Vagina (tissue), 2 donors: ENCODE results near the gene SERINC1.

Experiments
- POLR2A ChIP-seq, 2 donors: fragments of 450-650 bp; IDR thresholded peaks; one replicate each; pipeline ENCODE4 v1.6.1; 2017; ENCODE audit warnings: antibody characterized with exemption in 2 of 2, mild to moderate bottlenecking in 2 of 2, moderate library complexity in 2 of 2
- TF ChIP-seq, protein P1 (sequence below), 3 experiments: fragments of 450-650 bp in 2 of 3; fragments of 200-600 bp in 1 of 3; sonication (generic) in 1 of 3; IDR thresholded peaks; one replicate each; pipeline ENCODE4 v1.5.1; 2017 to 2019; ENCODE audit warnings: antibody characterized with exemption in 3 of 3, mild to moderate bottlenecking in 2 of 3, moderate library complexity in 2 of 3

DNA sequence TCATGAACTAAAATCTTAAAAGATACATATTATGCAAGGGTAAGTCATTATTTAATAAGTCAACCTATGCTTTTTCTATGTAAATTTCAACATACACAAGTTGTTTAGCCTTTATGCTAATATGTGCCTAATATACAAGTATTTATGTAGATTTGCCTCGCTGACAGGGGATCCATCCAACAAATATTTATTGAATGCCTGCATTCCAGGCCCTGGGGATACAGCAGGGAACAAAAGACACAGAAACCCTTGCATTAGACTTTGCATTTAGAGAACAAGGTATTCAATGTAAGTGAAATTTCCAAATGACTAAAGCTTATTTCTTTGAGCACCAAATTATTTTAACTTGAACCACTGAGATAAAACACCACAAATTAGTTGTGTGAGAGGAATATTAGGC is 19.1 kb downstream of the SERINC1 start:
- TF ChIP-seq POLR2A (IDR thresholded peaks at IDR 0.05) = no peak
- TF ChIP-seq, protein P1, sequence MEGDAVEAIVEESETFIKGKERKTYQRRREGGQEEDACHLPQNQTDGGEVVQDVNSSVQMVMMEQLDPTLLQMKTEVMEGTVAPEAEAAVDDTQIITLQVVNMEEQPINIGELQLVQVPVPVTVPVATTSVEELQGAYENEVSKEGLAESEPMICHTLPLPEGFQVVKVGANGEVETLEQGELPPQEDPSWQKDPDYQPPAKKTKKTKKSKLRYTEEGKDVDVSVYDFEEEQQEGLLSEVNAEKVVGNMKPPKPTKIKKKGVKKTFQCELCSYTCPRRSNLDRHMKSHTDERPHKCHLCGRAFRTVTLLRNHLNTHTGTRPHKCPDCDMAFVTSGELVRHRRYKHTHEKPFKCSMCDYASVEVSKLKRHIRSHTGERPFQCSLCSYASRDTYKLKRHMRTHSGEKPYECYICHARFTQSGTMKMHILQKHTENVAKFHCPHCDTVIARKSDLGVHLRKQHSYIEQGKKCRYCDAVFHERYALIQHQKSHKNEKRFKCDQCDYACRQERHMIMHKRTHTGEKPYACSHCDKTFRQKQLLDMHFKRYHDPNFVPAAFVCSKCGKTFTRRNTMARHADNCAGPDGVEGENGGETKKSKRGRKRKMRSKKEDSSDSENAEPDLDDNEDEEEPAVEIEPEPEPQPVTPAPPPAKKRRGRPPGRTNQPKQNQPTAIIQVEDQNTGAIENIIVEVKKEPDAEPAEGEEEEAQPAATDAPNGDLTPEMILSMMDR (IDR thresholded peaks at IDR 0.05) = no peak
